HG02938 (cell line): ENCODE measurements around the gene LPAR3.
"Not testable (repeated sequence)": the region's sequence is repeated elsewhere in the genome, so short reads cannot be mapped to it uniquely, and the experiment has no call there.

Source experiments
- ATAC-seq: cut with Tn5 transposase; IDR thresholded peaks from one replicate; pipeline ENCODE4 v1.9.1; 2021; ENCODE audit warnings: mild to moderate bottlenecking, moderate library complexity; ENCODE audit not compliant: unreplicated experiment

The LPAR3 gene, protein sequence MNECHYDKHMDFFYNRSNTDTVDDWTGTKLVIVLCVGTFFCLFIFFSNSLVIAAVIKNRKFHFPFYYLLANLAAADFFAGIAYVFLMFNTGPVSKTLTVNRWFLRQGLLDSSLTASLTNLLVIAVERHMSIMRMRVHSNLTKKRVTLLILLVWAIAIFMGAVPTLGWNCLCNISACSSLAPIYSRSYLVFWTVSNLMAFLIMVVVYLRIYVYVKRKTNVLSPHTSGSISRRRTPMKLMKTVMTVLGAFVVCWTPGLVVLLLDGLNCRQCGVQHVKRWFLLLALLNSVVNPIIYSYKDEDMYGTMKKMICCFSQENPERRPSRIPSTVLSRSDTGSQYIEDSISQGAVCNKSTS

DNA sequence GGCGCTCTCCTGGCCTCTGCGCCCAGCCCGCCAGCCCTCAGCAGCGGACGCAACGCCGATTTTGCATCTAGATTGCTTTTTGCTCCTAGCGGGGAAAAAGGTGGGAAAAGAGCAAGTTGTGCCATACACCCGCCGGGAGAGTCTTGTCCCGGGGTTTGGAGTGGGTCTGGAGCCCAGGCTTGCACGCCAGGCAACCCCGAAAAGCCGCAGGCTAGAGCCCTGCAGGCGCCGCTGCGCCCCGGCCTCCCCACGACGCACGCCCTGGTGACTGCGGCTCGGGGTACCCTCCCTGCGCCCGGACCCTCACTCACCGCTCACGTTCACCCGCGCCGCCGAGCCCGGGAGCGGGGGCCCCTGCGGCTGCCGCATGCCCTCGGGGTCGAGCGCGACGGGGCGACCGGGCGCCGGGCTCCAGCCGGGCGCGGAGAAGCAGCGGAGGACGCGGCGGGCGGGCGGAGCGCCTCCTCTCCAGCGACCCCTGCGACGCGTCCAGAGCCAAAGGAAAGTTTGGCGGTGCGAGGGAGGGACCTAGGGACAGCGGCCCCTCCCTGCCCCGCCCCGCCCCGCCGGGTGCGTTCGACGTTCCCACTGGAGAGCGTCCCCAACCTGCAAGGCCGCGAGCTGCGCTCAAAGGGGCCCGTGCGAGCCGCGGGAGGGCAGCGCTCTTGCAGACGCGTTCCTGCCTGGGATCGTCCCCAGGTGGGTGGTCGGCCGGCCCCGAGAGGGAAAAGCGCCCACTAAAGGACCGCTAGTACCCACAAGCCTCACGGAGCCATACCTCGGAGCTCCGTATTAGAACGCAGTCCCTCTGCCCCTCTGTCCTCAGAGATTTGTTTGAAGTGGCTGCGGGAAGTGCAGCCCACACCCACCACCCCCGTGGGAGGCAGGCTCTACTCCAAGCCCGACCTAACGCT is at the start of gene LPAR3:
LPAR3 (minus strand) TSS at position 502 of the 914 bp plus-strand sequence. CDS start 27,086 bp downstream, outside the sequence.
- ATAC-seq = no peak

GRCh38 chr1:84941843-84942242 is 48.8 kb upstream of the LPAR3 start:
- ATAC-seq = no peak

- no peak for ATAC-seq
Measured at GRCh38 chr1:84940481-84940880, 47.5 kb upstream of the LPAR3 start.

- ATAC-seq = no peak
Measured at GRCh38 chr1:84939761-84940160, 46.8 kb upstream of the LPAR3 start.

DNA sequence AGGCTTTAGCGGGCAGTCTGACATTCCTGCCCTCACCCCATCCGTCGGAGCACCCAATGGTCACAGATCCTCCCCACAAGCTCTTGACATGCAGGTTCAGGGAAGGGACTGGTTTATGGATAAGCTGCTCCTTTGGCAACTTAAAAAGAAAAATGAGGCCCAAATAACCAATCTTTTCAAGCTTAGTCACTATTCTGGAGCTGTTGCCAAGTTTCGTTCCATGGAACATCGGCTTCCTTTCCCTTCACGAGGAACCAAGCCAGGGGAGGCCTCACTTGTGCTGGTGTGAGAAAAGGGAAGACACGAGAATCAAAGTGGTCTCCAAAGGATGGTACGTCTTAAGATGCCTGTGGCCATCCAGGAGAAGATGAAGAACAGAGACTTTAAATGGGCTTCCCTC is 46.1 kb upstream of the LPAR3 start:
- ATAC-seq = no peak

GRCh38 chr1:84936116-84936810 is 43.3 kb upstream of the LPAR3 start:
- ATAC-seq = no peak

DNA sequence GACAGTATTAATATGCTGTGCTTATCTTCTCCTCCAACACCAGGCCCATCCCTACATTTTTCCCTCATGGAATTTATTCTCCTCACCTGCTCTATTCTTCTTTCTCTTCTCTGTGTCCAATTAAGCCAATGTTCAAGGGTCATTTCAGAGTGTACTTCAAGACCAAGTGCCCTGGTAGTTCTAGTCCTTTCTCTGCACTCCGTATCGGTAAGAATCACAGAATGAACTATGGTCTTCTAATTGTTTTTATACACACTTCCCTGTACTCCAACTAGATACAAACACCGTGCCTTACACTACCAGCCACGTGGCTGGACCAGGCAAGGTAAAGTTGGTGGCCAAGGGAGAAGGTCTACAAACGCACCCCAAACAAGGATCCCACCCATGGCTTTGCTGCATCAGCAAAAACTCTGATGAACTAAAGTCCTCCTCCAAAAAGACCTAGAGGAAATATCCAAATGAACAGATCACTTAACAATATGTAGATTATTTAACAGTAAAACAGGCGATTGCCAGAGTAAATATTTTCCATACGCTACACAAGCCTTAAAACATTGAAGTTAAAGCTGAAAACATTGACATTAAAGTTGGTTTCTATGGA is 40.1 kb upstream of the LPAR3 start:
- no peak for ATAC-seq

GRCh38 chr1:84930831-84931230 is 37.8 kb upstream of the LPAR3 start:
- no peak for ATAC-seq

DNA sequence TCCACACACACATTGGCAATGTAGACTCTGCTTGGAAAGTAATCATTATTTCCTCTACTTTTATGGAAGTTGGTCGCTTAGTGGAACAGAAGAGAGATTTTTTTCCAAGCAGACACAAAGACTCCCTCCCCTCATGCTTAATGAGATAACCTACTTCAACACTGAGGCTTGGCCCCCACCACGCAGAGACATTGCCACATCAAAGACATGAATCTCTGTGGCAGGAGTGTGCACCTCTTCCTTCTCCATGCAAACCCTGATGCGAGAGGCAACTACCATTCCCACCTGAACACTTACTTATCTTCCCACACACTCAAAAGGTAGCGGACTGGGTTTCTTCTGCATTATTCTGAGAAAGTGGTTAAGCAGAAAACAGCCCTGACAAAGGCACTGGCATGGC is 37.3 kb upstream of the LPAR3 start:
- ATAC-seq = no peak

DNA sequence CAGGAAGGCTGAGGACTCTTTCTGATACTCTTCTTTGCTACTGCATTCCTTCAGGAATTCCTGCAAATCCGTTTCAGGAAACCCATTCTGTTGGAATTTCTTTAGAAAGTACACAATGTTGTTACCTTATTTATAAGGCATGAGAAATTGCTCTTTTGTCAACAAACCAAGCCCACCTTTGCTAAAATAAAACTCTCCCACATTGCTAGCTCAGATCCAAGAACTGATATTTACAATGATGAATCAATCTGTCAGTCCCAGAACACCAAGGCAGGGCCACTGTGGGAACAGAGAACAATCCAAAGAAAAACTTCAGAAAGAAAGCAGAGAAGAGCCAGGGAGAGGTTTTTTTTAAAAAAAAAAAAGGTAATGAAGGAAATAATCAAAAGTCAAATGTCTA is 36.6 kb upstream of the LPAR3 start:
- no peak for ATAC-seq

DNA sequence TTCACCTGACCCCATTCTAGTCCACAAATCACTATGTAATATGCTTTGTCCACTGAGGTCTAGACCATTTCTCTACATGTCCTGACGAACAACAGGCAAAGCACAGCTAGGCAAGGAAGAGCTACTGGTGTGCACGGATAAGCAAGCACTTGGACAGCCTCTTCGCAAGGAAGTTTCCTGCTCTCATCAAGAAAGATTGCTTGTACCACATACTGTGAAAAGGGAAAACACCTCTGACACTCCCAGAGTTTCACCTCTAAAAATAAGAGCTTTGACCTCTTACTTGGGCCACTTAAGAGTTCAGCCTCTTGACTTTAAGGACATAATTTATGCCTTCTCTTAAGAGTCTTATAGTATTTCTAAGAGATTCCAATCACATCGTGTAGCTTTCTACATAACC is 36.0 kb upstream of the LPAR3 start:
- no peak for ATAC-seq

- ATAC-seq = no peak
Measured at GRCh38 chr1:84923317-84923716, 30.3 kb upstream of the LPAR3 start.

- no peak for ATAC-seq
Measured at GRCh38 chr1:84920159-84920558, 27.2 kb upstream of the LPAR3 start.

GRCh38 chr1:84919461-84919970 is 26.5 kb upstream of the LPAR3 start:
- ATAC-seq = no peak

GRCh38 chr1:84918726-84919336 is 25.8 kb upstream of the LPAR3 start:
- ATAC-seq = no peak

GRCh38 chr1:84916897-84917296 is 23.9 kb upstream of the LPAR3 start:
- no peak for ATAC-seq

DNA sequence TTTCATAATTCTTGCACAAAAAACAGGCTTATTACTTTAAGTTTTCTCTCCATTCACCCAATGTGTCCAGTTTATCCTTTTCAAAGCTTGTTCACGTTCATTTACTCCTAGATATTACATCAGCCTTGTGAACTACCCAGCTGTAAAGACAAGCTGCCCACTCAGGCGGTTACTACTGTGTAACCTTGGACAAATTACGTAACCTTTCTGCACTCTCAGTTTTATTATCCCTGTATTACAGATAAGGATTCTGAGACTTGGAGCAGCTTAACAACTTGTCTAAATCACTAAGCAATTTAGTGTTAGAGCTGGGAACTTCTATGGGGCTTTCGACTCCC is 20.5 kb upstream of the LPAR3 start:
- no peak for ATAC-seq

DNA sequence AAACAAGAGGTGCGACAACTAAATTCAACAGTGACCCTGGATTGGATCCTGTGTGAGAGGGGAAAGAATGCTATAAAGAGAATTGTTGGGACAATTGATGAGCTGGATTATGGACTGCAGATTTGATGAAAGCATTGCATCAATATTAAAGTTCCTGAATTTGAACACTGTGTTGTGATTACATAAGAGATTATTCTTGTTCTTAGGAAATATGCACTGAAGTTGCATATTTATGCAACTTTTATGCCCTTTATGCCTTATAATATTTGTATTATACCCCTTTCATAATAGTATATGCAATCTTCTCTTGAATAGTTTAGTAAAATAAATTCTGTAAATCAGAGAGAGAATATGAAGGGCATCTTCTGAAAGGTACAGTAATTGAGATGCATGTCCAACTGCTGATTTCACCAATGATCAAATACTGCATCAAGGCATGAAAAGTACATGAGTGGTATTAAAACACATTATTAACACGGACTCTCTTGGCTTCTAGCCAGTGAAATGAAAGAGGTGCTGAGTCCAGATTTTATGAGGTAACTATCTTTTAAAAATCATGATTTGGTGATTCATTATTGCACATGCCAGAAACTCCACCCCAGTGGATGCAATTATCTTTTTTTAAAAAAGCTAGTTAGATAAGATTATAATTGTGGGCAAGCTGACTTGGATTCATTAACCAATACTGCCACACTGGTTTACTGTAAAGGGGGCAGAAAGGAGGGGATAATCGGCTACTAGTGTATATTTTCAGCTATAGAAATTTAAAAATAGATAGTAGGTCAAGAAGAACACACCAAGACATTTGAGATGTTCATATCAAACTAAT is 19.9 kb upstream of the LPAR3 start:
- ATAC-seq = no peak

DNA sequence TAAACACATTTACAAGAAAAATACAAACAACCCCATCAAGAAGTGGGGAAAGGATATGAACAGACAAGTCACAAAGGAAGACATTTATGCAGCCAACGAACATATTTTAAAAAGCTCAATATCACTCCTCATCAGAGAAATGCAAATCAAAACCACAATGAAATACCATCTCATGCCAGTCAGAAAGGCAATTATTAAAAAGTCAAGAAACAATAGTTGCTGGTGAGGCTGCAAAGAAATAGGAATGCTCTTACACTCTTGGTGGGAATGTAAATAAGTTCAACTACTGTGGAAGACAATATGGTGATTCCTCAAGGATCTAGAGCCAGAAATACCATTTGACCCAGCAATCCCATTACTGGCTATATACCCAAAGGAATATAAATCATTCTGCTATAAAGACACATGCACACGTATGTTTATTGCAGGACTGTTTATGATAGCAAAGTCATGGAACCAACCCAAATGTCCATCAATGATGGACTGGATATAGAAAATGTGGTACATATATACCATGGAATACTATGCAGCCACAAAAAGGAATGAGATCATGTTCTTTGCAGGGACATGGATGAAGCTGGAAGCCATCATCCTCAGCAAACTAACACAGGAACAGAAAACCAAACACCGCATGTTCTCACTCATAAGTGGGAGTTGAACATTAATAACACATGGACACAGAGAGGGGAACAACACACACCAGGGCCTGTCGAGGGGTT is 15.9 kb upstream of the LPAR3 start:
- ATAC-seq = not testable (repeated sequence)
